IMR-90 (cell line): Measurements from ENCODE around the gene MAZ. TPM values are rescaled to one million over a fixed set of nuclear protein-coding genes. Genes with fewer than 3 reads are reported as not detected.

Source experiments
- ATAC-seq: fragments of 200-7000 bp; cut with Tn5 transposase; 2 replicates; pipeline ENCODE4 v1.9.1; 2020; ENCODE audit warnings: low read depth, mild to moderate bottlenecking, moderate library complexity
- BruUV-seq: library from RNA; stranded (reverse); fragments of 400-500 nt; replicated peaks from 2 replicates; lab custom pipeline; 2021; lab: Mats Ljungman, UMichigan
- CTCF ChIA-PET: fragments of 300-600 bp; formaldehyde crosslinking; extraction: SDS; loops from one replicate; lab custom pipeline; 2021; ENCODE audit warnings: antibody characterized with exemption; lab: Yijun Ruan, JAX
- POLR2A ChIA-PET: fragments of 300-600 bp; sonication (Branson Sonifier 250); formaldehyde crosslinking; loops from one replicate; lab custom pipeline; 2022; ENCODE audit warnings: antibody characterized with exemption; ENCODE audit not compliant: unreplicated experiment; lab: Charles Lee
- DNase-seq: peaks from one replicate; pipeline ENCODE4 v3.0.0; 2013
- H2AFZ ChIP-seq: replicated peaks from 2 replicates; pipeline ENCODE3; 2013; ENCODE audit warnings: low read length, mild to moderate bottlenecking; ENCODE audit not compliant: poor library complexity
- H2AK5ac ChIP-seq: 2 replicates; pipeline ENCODE4 v1.6.1; 2013; ENCODE audit warnings: low read depth, low read length, inconsistent platforms
- H2AK9ac ChIP-seq: replicated peaks from 2 replicates; pipeline ENCODE3; 2013; ENCODE audit warnings: mild to moderate bottlenecking, low read depth, low read length, moderate library complexity; ENCODE audit not compliant: poor library complexity
- H2BK120ac ChIP-seq: 2 replicates; pipeline ENCODE4 v1.6.1; 2013; ENCODE audit warnings: low read depth, low read length, inconsistent platforms
- H2BK15ac ChIP-seq: 3 replicates; pipeline ENCODE4 v1.6.1; 2013; ENCODE audit warnings: low read depth, low read length, inconsistent platforms
- H2BK20ac ChIP-seq: 2 replicates; pipeline ENCODE4 v1.6.1; 2013; ENCODE audit warnings: low read depth, mild to moderate bottlenecking, inconsistent platforms, low read length, moderate library complexity
- H2BK5ac ChIP-seq: 2 replicates; pipeline ENCODE4 v1.6.1; 2013; ENCODE audit warnings: mild to moderate bottlenecking, low read depth, low read length, inconsistent platforms; ENCODE audit not compliant: poor library complexity, severe bottlenecking
- H3K14ac ChIP-seq: replicated peaks from 2 replicates; pipeline ENCODE4 v1.6.1; 2013; ENCODE audit warnings: low read depth, low read length, inconsistent platforms
- H3K18ac ChIP-seq: 2 replicates; pipeline ENCODE4 v1.6.1; 2013; ENCODE audit warnings: low read depth, low read length, control low read depth
- H3K23ac ChIP-seq: 2 replicates; pipeline ENCODE4 v1.6.1; 2013; ENCODE audit warnings: low read depth, low read length, inconsistent platforms
- H3K27ac ChIP-seq: 2 replicates; pipeline ENCODE4 v1.5.1; 2013; ENCODE audit warnings: mild to moderate bottlenecking, control low read depth, low read length; ENCODE audit not compliant: insufficient read depth
- H3K27me3 ChIP-seq: 2 replicates; pipeline ENCODE4 v1.6.1; 2013; ENCODE audit warnings: low read length; ENCODE audit not compliant: control insufficient read depth, insufficient read depth
- H3K36me3 ChIP-seq: 2 replicates; pipeline ENCODE4 v1.6.1; 2013; ENCODE audit warnings: low read length, mixed read lengths; ENCODE audit not compliant: control insufficient read depth, insufficient read depth
- H3K4ac ChIP-seq: 2 replicates; pipeline ENCODE4 v1.6.1; 2013; ENCODE audit warnings: low read depth, low read length, inconsistent platforms
- H3K4me1 ChIP-seq: 2 replicates; pipeline ENCODE4 v1.6.1; 2013; ENCODE audit warnings: low read length, mixed read lengths; ENCODE audit not compliant: control insufficient read depth, insufficient read depth
- H3K4me2 ChIP-seq: 2 replicates; pipeline ENCODE4 v1.6.1; 2013; ENCODE audit warnings: low read depth, mild to moderate bottlenecking, control low read depth, low read length, moderate library complexity
- H3K4me3 ChIP-seq: 2 replicates; pipeline ENCODE4 v1.5.1; 2013; ENCODE audit warnings: low read depth, mild to moderate bottlenecking, control low read depth, low read length, moderate library complexity; ENCODE audit not compliant: insufficient read depth
- H3K56ac ChIP-seq: 2 replicates; pipeline ENCODE4 v1.6.1; 2013; ENCODE audit warnings: low read length, inconsistent platforms; ENCODE audit not compliant: insufficient read depth; ENCODE audit errors: extremely low read depth
- H3K79me1 ChIP-seq, 2 experiments: 2 replicates each; pipeline ENCODE4 v1.6.1; 2013; ENCODE audit warnings: low read length in 2 of 2, inconsistent platforms in 1 of 2, low read depth in 1 of 2
- H3K9ac ChIP-seq: 2 replicates; pipeline ENCODE4 v1.6.1; 2013; ENCODE audit warnings: low read depth, low read length, control low read depth
- H3K9me1 ChIP-seq: 2 replicates; pipeline ENCODE4 v1.6.1; 2013; ENCODE audit warnings: low read length, inconsistent platforms; ENCODE audit not compliant: insufficient read depth
- H3K9me3 ChIP-seq: 2 replicates; pipeline ENCODE4 v1.6.1; 2013; ENCODE audit warnings: low read length; ENCODE audit not compliant: control insufficient read depth, insufficient read depth
- H4K20me1 ChIP-seq: 2 replicates; pipeline ENCODE4 v1.6.1; 2013; ENCODE audit warnings: low read length, inconsistent platforms; ENCODE audit not compliant: insufficient read depth
- H4K5ac ChIP-seq: 2 replicates; pipeline ENCODE4 v1.6.1; 2013; ENCODE audit warnings: mild to moderate bottlenecking, low read depth, low read length, control low read depth
- H4K8ac ChIP-seq, 2 experiments: 2 replicates each; pipeline ENCODE4 v1.6.1; 2013; ENCODE audit warnings: low read depth in 2 of 2, low read length in 2 of 2, control low read depth in 1 of 2, inconsistent platforms in 1 of 2
- H4K91ac ChIP-seq: 2 replicates; pipeline ENCODE4 v1.6.1; 2013; ENCODE audit warnings: low read depth, low read length, inconsistent platforms; ENCODE audit not compliant: insufficient read depth
- FOS ChIP-seq: fragments of 150-350 bp; IDR thresholded peaks from 2 replicates; pipeline ENCODE4 v1.6.1; 2016; ENCODE audit warnings: low read depth, low read length
- SMC3 ChIP-seq: fragments of 150-350 bp; IDR thresholded peaks from 2 replicates; pipeline ENCODE4 v1.6.1; 2016; ENCODE audit warnings: low read depth, mild to moderate bottlenecking, antibody characterized with exemption, low read length, moderate library complexity
- WGBS, 2 experiments: methylation state at CpG; one replicate each; pipeline versions ENCODE4 v1.1.5 to v1.1.7; 2013; ENCODE audit warnings: missing lambda C conversion rate in 2 of 2; ENCODE audit not compliant: insufficient read length in 1 of 2; ENCODE audit errors: extremely low coverage in 2 of 2; 5-methylcytosine and 5-hydroxymethylcytosine counted together
- dilution Hi-C: fragments of 300-500 bp; cut with HindIII; formaldehyde crosslinking; loops from one replicate; pipeline ENCODE4 v1.14.3; 2018; ENCODE audit warnings: low sequenced_read_pairs; ENCODE audit not compliant: unreplicated experiment
- in situ Hi-C: fragments of 300-500 bp; cut with MboI; formaldehyde crosslinking; loops from 3 replicates; pipeline ENCODE4 v1.14.3; 2019; ENCODE audit warnings: low sequenced_read_pairs, inconsistent platforms, mixed read lengths
- intact Hi-C: fragments of 100-400 bp; cut with micrococcal nuclease; formaldehyde crosslinking; loops from 2 replicates; pipeline ENCODE4 v1.10.0; 2022
- polyA plus RNA-seq, 3 experiments: library from polyadenylated mRNA; depleted of rRNA; stranded (reverse); fragments of >200 nt; gene quantifications; 2 replicates each; pipeline ENCODE4 v1.2.3, GENCODE V29; 2012; ENCODE audit warnings: low replicate concordance in 1 of 3
- total RNA-seq: library from RNA; depleted of rRNA; stranded (reverse); fragments of >200 nt; gene quantifications from 2 replicates; pipeline ENCODE4 v1.2.3, GENCODE V29; 2012

MAZ gene
- total and polyA plus RNA-seq, 2 of the 4 experiments (the other 2 are of a cell fraction): 113 to 138 TPM

GRCh38 chr16:29765167-29766032, 40.9 kb upstream of the MAZ start (continued):
- TF ChIP-seq SMC3: no peak

- no peak overlapping the region for H3K4ac ChIP-seq
- H4K8ac ChIP-seq: no peak overlapping the region
- no peak overlapping the region for H3K4me3 ChIP-seq
- H3K14ac ChIP-seq: no peak overlapping the region
- H2AK5ac ChIP-seq: no peak overlapping the region
- dilution Hi-C loops (no loop called here), intact Hi-C loops (no loop called here), in situ Hi-C loops (no loop called here)
- H4K5ac ChIP-seq: no peak overlapping the region
- no peak overlapping the region for H3K27ac ChIP-seq
- H2AFZ ChIP-seq: no peak overlapping the region
- ATAC-seq (no peak), DNase-seq (no peak)
- H3K56ac ChIP-seq: no peak overlapping the region
- ChIA-PET CTCF (no interaction called here), POLR2A (no interaction called here)
- H2AK9ac ChIP-seq: no peak overlapping the region
- H2BK15ac ChIP-seq: no peak overlapping the region
- no peak overlapping the region for H2BK120ac ChIP-seq
- WGBS, 2 experiments: no CpG with 5 or more reads among the region's 3 CpGs
- TF ChIP-seq FOS: no peak
- H3K36me3 ChIP-seq: no peaks in the 10 kb centered on the region
- no peaks in the 10 kb centered on the region for H3K4me1 ChIP-seq
- H3K9me3 ChIP-seq: no peaks in the 10 kb centered on the region
- H2BK20ac ChIP-seq: no peak overlapping the region
- no peak overlapping the region for H4K91ac ChIP-seq
- BruUV-seq: no TSS peak
- H3K9ac ChIP-seq: no peak overlapping the region
- no peaks in the 10 kb centered on the region for H3K79me1 ChIP-seq
- no peaks in the 10 kb centered on the region for H4K20me1 ChIP-seq
- peaks cover 7% of the 10 kb centered on the region for H3K27me3 ChIP-seq
- no peak overlapping the region for H3K23ac ChIP-seq
- H3K18ac ChIP-seq: no peak overlapping the region
- H2BK5ac ChIP-seq: no peak overlapping the region
- no peaks in the 10 kb centered on the region for H3K9me1 ChIP-seq
- H3K4me2 ChIP-seq: no peak overlapping the region
Measured at GRCh38 chr16:29766571-29766970, 39.8 kb upstream of the MAZ start.
